Subcutaneous abdominal adipose tissue (tissue), 5 donors: ENCODE measurements around the gene NKAIN1.

Experiments
- H3K27ac ChIP-seq: one replicate; pipeline ENCODE4 v1.7.0; 2013; ENCODE audit warnings: low read depth, mild to moderate bottlenecking, inconsistent platforms, low read length, moderate library complexity
- H3K27me3 ChIP-seq, 5 donors: one replicate each; pipeline ENCODE4 v1.7.0; 2013; ENCODE audit warnings: low read length in 5 of 5, inconsistent platforms in 1 of 5; ENCODE audit not compliant: control insufficient read depth in 5 of 5, insufficient read depth in 4 of 5
- H3K36me3 ChIP-seq, 5 donors: one replicate each; pipeline ENCODE4 v1.7.0; 2013; ENCODE audit warnings: low read length in 5 of 5; ENCODE audit not compliant: control insufficient read depth in 5 of 5, insufficient read depth in 5 of 5
- H3K4me1 ChIP-seq, 5 donors: one replicate each; pipeline ENCODE4 v1.7.0; 2013; ENCODE audit warnings: low read length in 5 of 5, mild to moderate bottlenecking in 3 of 5, moderate library complexity in 1 of 5; ENCODE audit not compliant: control insufficient read depth in 5 of 5, insufficient read depth in 5 of 5
- H3K4me3 ChIP-seq, 5 donors: one replicate each; pipeline ENCODE4 v1.7.0; 2013; ENCODE audit warnings: low read length in 5 of 5, low read depth in 1 of 5
- H3K9ac ChIP-seq, 5 donors: one replicate each; pipeline ENCODE4 v1.7.0; 2013; ENCODE audit warnings: low read length in 5 of 5, mild to moderate bottlenecking in 4 of 5, moderate library complexity in 3 of 5
- H3K9me3 ChIP-seq, 5 donors: one replicate each; pipeline ENCODE4 v1.7.0; 2013; ENCODE audit warnings: low read length in 5 of 5; ENCODE audit not compliant: control insufficient read depth in 5 of 5
- donor health status: healthy.
- donor health status: healthy.
- donor health status: healthy.
- donor health status: healthy.
- donor health status: healthy.

NKAIN1 gene

GRCh38 chr1:31261916-31262315 lies 22.2 kb upstream of the NKAIN1 start:
- Histone ChIP-seq H3K4me3 (no peak overlapping the region), H3K9ac (no peak overlapping the region), H3K27me3 (no peaks in the 10 kb centered on the region), H3K27ac (no peak overlapping the region), H3K36me3 (peaks cover 39 to 86% (median 64%) of the 10 kb centered on the region in 5 donors), H3K4me1 (no peaks in the 10 kb centered on the region), H3K9me3 (no peaks in the 10 kb centered on the region)

GRCh38 chr1:31259746-31260145 lies 20.1 kb upstream of the NKAIN1 start:
- H3K36me3 ChIP-seq, result peaks cover 32 to 72% (median 52%) of the 10 kb centered on the region in 5 donors

GRCh38 chr1:31258581-31258980 lies 18.9 kb upstream of the NKAIN1 start:
- H3K4me3 ChIP-seq, result no peak overlapping the region
- H3K4me1 ChIP-seq, result no peaks in the 10 kb centered on the region
- H3K9me3 ChIP-seq, result no peaks in the 10 kb centered on the region
- no peaks in the 10 kb centered on the region for H3K27me3 ChIP-seq
- peaks cover 32 to 62% (median 46%) of the 10 kb centered on the region in 5 donors for H3K36me3 ChIP-seq
- H3K9ac ChIP-seq, result no peak overlapping the region
- no peak overlapping the region for H3K27ac ChIP-seq

More at GRCh38 chr1:31259746-31260145, 20.1 kb upstream of the NKAIN1 start:
- no peak overlapping the region for H3K9ac ChIP-seq
- H3K4me3 ChIP-seq, result no peak overlapping the region
- no peaks in the 10 kb centered on the region for H3K4me1 ChIP-seq
- no peaks in the 10 kb centered on the region for H3K9me3 ChIP-seq
- no peak overlapping the region for H3K27ac ChIP-seq
- H3K27me3 ChIP-seq, result no peaks in the 10 kb centered on the region

GRCh38 chr1:31257213-31257612 lies 17.5 kb upstream of the NKAIN1 start:
- H3K9me3 ChIP-seq, result no peaks in the 10 kb centered on the region
- H3K4me1 ChIP-seq, result no peaks in the 10 kb centered on the region
- no peak overlapping the region for H3K27ac ChIP-seq
- no peak overlapping the region for H3K4me3 ChIP-seq
- H3K36me3 ChIP-seq, result peaks cover 32 to 53% (median 42%) of the 10 kb centered on the region in 5 donors
- H3K27me3 ChIP-seq, result no peaks in the 10 kb centered on the region
- no peak overlapping the region for H3K9ac ChIP-seq

- no peaks in the 10 kb centered on the region for H3K27me3 ChIP-seq
- no peak overlapping the region for H3K4me3 ChIP-seq
- no peak overlapping the region for H3K9ac ChIP-seq
- no peaks in the 10 kb centered on the region for H3K4me1 ChIP-seq
- no peaks in the 10 kb centered on the region for H3K36me3 ChIP-seq
- H3K9me3 ChIP-seq, result no peaks in the 10 kb centered on the region
- no peak overlapping the region for H3K27ac ChIP-seq
Observed at GRCh38 chr1:31249854-31250253, 10.2 kb upstream of the NKAIN1 start.

- H3K4me3 ChIP-seq, result no peak overlapping the region
- H3K4me1 ChIP-seq, result no peaks in the 10 kb centered on the region
- no peaks in the 10 kb centered on the region for H3K36me3 ChIP-seq
- H3K9ac ChIP-seq, result no peak overlapping the region
- H3K27ac ChIP-seq, result no peak overlapping the region
- H3K9me3 ChIP-seq, result no peaks in the 10 kb centered on the region
- H3K27me3 ChIP-seq, result no peaks in the 10 kb centered on the region
Observed at GRCh38 chr1:31248276-31248675, 8.6 kb upstream of the NKAIN1 start.

- H3K9me3 ChIP-seq, result no peaks in the 10 kb centered on the region
- H3K27ac ChIP-seq, result no peak overlapping the region
- H3K36me3 ChIP-seq, result no peaks in the 10 kb centered on the region
- H3K27me3 ChIP-seq, result peaks cover 5 to 13% (median 10%) of the 10 kb centered on the region in 5 donors
- H3K9ac ChIP-seq, result no peak overlapping the region
- H3K4me3 ChIP-seq, result no peak overlapping the region
- H3K4me1 ChIP-seq, result peaks cover 0 to 3% (median 0%) of the 10 kb centered on the region in 5 donors
Observed at GRCh38 chr1:31244326-31244725, 4.6 kb upstream of the NKAIN1 start.

- H3K4me1 ChIP-seq, result peaks cover 0 to 9% (median 6%) of the 10 kb centered on the region in 5 donors
- H3K27ac ChIP-seq, result no peak overlapping the region
- no peaks in the 10 kb centered on the region for H3K36me3 ChIP-seq
- no peak overlapping the region for H3K4me3 ChIP-seq
- H3K27me3 ChIP-seq, result peaks cover 11 to 19% (median 15%) of the 10 kb centered on the region in 5 donors
- H3K9me3 ChIP-seq, result no peaks in the 10 kb centered on the region
- H3K9ac ChIP-seq, result no peak overlapping the region
Observed at GRCh38 chr1:31243501-31244286, 4.0 kb upstream of the NKAIN1 start.

GRCh38 chr1:31241321-31241720 lies 1.6 kb upstream of the NKAIN1 start:
- no peak overlapping the region for H3K9ac ChIP-seq
- H3K27ac ChIP-seq, result no peak overlapping the region
- H3K4me3 ChIP-seq, result no peak overlapping the region
- no peaks in the 10 kb centered on the region for H3K36me3 ChIP-seq
- H3K27me3 ChIP-seq, result peaks cover 23 to 34% (median 32%) of the 10 kb centered on the region in 5 donors
- peaks cover 0 to 10% (median 8%) of the 10 kb centered on the region in 5 donors for H3K4me1 ChIP-seq
- no peaks in the 10 kb centered on the region for H3K9me3 ChIP-seq

- Histone ChIP-seq H3K36me3 (no peaks in the 10 kb centered on the region), H3K4me1 (peaks cover 0 to 10% (median 8%) of the 10 kb centered on the region in 5 donors), H3K4me3 (peak overlapping the region in 4 of 5 donors; percentile 11 to 49 (median 30)), H3K27ac (no peak overlapping the region), H3K9ac (no peak overlapping the region), H3K9me3 (no peaks in the 10 kb centered on the region), H3K27me3 (peaks cover 30 to 53% (median 42%) of the 10 kb centered on the region in 5 donors)
Observed at GRCh38 chr1:31238986-31239613, 587 bp downstream of the NKAIN1 start.
